Cardiac fibroblast (primary cell): ENCODE measurements around the gene LBX2.
A peak's percentile ranks its signal among the peaks of the same experiment; 100 is the strongest.

Source experiments
- DNase-seq, 2 donors: peaks; one replicate each; pipeline versions ENCODE4 v3.0.0 to v3.0.0-alpha.2; 2010; ENCODE audit warnings: low read depth in 2 of 2
- H3K4me3 ChIP-seq, 2 donors: replicated peaks in 1 of 2; 1 replicate in 1 of 2; 2 replicates in 1 of 2; pipeline ENCODE4 v1.5.1; 2011; ENCODE audit warnings: low read depth in 2 of 2, low read length in 2 of 2, mild to moderate bottlenecking in 2 of 2, moderate library complexity in 1 of 2
- TF ChIP-seq, protein P1 (sequence below): IDR thresholded peaks from one replicate; pipeline ENCODE4 v1.5.1; 2011; ENCODE audit warnings: low read depth, mild to moderate bottlenecking, low read length, inconsistent platforms

The LBX2 gene

DNA sequence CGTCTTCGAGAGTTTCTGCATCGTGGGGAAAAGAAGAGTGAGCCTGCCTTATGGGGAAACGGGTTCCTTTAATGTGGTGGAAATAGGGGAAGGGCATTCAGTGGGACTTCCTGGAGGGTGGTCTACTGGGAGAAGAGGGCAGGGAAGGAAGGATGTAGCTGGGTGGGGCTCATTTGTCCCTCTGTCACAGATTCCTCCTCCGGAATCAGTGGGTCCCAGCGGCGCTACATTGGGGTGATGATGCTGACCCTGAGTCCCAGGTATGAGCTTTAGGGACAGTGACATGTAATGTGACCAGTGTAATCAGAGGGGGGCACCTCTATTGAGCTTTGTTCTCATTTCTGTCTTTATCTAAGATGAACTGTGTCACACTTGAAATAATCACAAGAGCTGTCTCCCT lies 32.3 kb upstream of the LBX2 start:
- DNase-seq = no peak
- H3K4me3 ChIP-seq = no peak overlapping the region
- TF ChIP-seq, protein P1, sequence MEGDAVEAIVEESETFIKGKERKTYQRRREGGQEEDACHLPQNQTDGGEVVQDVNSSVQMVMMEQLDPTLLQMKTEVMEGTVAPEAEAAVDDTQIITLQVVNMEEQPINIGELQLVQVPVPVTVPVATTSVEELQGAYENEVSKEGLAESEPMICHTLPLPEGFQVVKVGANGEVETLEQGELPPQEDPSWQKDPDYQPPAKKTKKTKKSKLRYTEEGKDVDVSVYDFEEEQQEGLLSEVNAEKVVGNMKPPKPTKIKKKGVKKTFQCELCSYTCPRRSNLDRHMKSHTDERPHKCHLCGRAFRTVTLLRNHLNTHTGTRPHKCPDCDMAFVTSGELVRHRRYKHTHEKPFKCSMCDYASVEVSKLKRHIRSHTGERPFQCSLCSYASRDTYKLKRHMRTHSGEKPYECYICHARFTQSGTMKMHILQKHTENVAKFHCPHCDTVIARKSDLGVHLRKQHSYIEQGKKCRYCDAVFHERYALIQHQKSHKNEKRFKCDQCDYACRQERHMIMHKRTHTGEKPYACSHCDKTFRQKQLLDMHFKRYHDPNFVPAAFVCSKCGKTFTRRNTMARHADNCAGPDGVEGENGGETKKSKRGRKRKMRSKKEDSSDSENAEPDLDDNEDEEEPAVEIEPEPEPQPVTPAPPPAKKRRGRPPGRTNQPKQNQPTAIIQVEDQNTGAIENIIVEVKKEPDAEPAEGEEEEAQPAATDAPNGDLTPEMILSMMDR = no peak

DNA sequence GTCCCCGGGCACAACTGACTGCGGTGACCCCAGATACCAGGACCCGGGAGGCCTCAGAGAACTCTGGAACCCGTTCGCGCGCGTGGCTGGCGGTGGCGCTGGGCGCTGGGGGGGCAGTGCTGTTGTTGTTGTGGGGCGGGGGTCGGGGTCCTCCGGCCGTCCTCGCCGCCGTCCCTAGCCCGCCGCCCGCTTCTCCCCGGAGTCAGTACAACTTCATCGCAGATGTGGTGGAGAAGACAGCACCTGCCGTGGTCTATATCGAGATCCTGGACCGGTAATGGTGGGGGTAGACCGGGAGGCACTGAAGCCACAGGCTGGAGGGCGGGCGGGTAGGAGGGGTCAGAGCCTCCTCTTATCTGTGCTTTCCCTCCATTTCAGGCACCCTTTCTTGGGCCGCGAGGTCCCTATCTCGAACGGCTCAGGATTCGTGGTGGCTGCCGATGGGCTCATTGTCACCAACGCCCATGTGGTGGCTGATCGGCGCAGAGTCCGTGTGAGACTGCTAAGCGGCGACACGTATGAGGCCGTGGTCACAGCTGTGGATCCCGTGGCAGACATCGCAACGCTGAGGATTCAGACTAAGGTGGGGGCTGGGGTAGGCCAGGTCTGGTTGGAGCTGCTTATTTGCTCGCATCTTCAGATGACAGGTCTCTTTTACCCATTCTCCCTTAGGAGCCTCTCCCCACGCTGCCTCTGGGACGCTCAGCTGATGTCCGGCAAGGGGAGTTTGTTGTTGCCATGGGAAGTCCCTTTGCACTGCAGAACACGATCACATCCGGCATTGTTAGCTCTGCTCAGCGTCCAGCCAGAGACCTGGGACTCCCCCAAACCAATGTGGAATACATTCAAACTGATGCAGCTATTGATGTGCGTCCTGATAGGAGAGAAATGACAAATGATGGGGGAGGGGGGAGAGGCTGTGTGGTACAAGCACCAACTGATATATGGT lies 31.1 kb upstream of the LBX2 start:
- peak overlapping the region; percentile 98 to 99 for H3K4me3 ChIP-seq
- TF ChIP-seq, protein P1 = no peak
- DNase-seq = peak; percentile 45 to 70

DNA sequence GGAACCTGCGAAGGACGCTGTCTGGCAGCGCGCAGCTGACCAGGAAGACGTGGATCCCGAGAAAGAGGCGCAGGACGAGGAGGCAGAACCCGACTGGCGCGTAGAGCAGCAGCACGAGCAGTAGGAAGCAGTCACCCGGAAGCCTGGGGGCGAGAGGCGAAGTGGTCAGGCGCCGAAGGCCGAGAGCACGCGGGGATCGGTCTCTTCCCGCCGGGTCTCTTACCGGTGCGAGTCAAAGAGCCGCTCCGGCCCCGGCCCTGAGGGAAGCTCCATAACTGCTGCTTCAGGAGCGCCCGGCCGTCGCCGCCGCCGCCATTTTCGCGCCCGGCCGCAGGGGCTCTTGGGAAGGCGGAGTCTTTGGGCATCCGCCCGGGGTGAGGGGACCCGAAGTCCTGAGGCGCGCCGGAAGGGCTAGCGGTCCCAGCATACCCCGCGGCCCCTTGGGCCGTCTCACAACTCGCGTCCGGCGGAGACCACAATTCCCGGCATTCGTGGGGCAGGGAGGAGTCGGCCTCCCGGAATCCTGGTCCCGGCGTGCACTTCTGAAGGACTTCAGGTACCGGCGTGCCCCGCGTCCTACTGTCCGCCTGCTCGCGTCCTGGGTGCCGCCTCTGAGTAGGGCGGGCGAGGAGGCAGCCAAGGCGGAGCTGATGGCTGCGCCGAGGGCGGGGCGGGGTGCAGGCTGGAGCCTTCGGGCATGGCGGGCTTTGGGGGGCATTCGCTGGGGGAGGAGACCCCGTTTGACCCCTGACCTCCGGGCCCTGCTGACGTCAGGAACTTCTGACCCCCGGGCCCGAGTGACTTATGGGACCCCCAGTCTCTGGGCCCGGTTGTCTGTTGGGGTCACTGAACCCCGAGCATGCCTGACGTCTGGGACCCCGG lies 30.2 kb upstream of the LBX2 start, which contains the start of the genes AUP1 and HTRA2:
Gene AUP1 (minus strand): TSS at position 350 of the 882 bp plus-strand sequence. CDS start 77 bp downstream, at position 273.
Gene HTRA2 (plus strand): TSS at position 577 of the 882 bp plus-strand sequence. CDS start 74 bp downstream, at position 651.
- DNase-seq = peak; percentile 99
- TF ChIP-seq, protein P1 = no peak
- peak within 1 kb of the TSS; percentile 98 to 99 for H3K4me3 ChIP-seq

DNA sequence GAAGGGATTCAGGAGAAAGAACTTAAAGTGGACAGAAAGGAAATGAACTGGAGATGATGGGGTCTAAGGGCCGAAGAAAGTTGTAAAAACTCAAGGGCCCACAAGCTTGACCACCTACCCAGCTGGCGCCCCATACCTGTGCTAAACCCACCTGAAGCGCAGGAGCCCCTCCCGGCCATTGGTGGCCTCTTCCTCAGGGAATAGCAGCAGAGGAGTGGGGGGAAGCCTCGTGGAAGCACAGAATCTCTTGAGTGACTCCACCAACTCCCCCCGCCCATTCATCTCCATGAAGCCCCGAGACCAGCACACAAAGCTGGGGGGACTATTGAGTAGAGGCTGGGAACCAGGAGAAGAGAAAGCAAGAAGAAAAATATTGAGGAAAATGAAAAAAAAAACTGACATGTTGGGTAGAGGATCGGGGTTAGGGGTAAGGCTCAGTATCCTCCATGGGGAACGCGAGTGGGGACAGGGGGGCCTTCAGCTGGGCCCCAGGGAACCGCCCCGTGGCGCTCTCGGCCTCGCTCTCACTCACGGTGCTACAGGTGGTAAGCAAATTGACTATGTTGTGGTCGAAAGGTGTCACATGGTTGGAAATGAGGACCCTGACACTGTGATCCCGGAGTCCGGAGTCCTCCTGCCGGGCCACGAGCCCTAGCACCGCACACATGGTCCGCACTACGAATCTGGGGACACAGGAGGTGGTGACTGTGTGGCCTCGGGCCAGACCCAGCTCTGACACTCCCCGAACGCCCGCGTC lies 29.4 kb upstream of the LBX2 start:
- no peak for DNase-seq
- TF ChIP-seq, protein P1 = no peak
- H3K4me3 ChIP-seq = peak overlapping the region; percentile 98 to 99

DNA sequence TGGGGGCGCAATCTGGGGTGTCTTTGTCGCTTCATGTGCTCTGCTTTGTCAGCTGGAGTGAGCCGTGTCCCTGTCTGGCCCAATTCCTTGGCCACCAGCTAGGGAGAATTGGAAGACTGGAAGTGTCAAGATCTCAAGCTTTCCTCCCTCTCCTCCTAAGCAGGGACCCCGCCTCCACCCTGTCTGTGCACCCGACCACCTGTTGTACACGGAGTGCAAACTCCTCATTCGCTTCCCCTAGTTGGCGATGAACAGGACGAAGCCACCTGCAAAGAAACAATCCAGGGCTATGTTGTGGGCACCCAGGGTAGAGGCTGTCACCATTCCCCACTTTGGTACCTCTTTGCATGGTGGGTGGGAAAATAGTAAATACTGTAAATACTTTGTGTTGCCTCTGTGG lies 28.3 kb upstream of the LBX2 start:
- no peak for DNase-seq
- TF ChIP-seq, protein P1 = no peak
- no peak overlapping the region for H3K4me3 ChIP-seq

DNA sequence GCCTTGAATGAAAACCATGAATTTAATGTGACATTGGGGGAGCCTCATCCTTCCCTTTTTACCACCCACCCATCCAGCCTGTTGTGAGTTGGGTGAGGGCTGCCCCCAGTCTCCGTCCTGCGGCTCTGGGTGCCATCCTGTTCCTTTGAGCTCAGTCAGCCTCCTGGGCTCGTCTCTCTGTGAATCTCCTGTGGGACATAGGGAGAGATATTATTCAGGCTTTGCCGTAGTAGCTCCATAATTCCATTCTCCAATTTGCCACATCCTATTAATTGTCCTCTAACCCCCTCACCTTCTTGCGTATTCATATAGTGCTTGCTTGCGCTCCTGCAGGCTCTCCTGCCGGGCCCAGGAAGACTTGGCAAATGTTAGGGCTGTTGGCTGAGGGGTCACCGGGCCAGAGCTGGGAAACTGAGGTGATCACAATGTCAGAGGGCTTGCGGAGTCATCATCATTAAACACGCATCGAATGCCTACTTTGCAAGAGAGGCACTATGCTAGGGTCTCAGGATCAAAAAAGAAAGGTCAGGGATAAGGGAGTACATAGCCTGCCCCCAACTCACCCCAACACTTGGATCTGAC lies 27.3 kb upstream of the LBX2 start:
- TF ChIP-seq, protein P1 = no peak
- no peak for DNase-seq
- no peak overlapping the region for H3K4me3 ChIP-seq
